Neural cell (in vitro differentiated cells): ENCODE data around the gene PPP1R14B. TPM values are rescaled to one million over a fixed set of nuclear protein-coding genes. Genes with fewer than 3 reads are reported as not detected.
A peak's percentile ranks its signal among the peaks of the same experiment; 100 is the strongest.

Experiments
- H2AFZ ChIP-seq: fragments of 200-600, 300-800 bp; sonication (generic), shearing (Covaris generic); 2 replicates; pipeline ENCODE4 v1.6.0; 2014; ENCODE audit warnings: low read depth, mild to moderate bottlenecking, antibody characterized with exemption, low read length, moderate library complexity
- H3F3A ChIP-seq: fragments of 200-600 bp; shearing (Covaris generic); 2 replicates; pipeline ENCODE4 v1.6.1; 2016; ENCODE audit warnings: mild to moderate bottlenecking, moderate library complexity, mixed read lengths, antibody characterized with exemption, low read length; ENCODE audit not compliant: insufficient read depth, poor library complexity, severe bottlenecking
- H3K27ac ChIP-seq: fragments of 200-600, 300-800 bp; sonication (generic), shearing (Covaris generic); 2 replicates; pipeline ENCODE4 v1.5.1; 2014; ENCODE audit warnings: mild to moderate bottlenecking, low read length, moderate library complexity
- H3K27me3 ChIP-seq: fragments of 300-800, 200-600 bp; sonication (generic), shearing (Covaris generic); 2 replicates; pipeline ENCODE4 v1.6.0; 2014; ENCODE audit warnings: mild to moderate bottlenecking, low read depth, low read length, moderate library complexity; ENCODE audit not compliant: insufficient read depth
- H3K36me3 ChIP-seq: fragments of 300-800, 200-600 bp; sonication (generic), shearing (Covaris generic); 2 replicates; pipeline ENCODE4 v1.5.1; 2014; ENCODE audit warnings: mild to moderate bottlenecking, antibody characterized with exemption, low read length, moderate library complexity; ENCODE audit not compliant: insufficient read depth
- H3K4me2 ChIP-seq: fragments of 300-800, 200-600 bp; sonication (generic), shearing (Covaris generic); 2 replicates; pipeline ENCODE4 v1.6.0; 2014; ENCODE audit warnings: mild to moderate bottlenecking, low read length
- H3K4me3 ChIP-seq: fragments of 300-800, 200-600 bp; sonication (generic), shearing (Covaris generic); 2 replicates; pipeline ENCODE4 v1.5.1; 2014; ENCODE audit warnings: mild to moderate bottlenecking, low read length, moderate library complexity
- H3K79me2 ChIP-seq: fragments of 200-600 bp; shearing (Covaris generic); replicated peaks from 2 replicates; pipeline ENCODE4 v1.6.0; 2014; ENCODE audit warnings: mild to moderate bottlenecking, low read length, moderate library complexity; ENCODE audit not compliant: insufficient read depth
- H3K9ac ChIP-seq: fragments of 300-800, 200-600 bp; sonication (generic), shearing (Covaris generic); 2 replicates; pipeline ENCODE4 v1.6.1; 2016; ENCODE audit warnings: mild to moderate bottlenecking, low read length, mixed read lengths
- H3K9me2 ChIP-seq: fragments of 200-600 bp; shearing (Covaris generic); 2 replicates; pipeline ENCODE4 v1.6.1; 2016; ENCODE audit warnings: mild to moderate bottlenecking, low read length, mixed read lengths; ENCODE audit not compliant: insufficient read depth
- H3K9me3 ChIP-seq: fragments of 200-600, 300-800 bp; sonication (generic), shearing (Covaris generic); 2 replicates; pipeline ENCODE4 v1.6.1; 2016; ENCODE audit warnings: mild to moderate bottlenecking, mixed run types, low read length, moderate library complexity, mixed read lengths
- H4K20me1 ChIP-seq: fragments of 200-600 bp; shearing (Covaris generic); 2 replicates; pipeline ENCODE4 v1.6.1; 2016; ENCODE audit warnings: mild to moderate bottlenecking, mixed run types; ENCODE audit not compliant: insufficient read depth
- CTCF ChIP-seq: fragments of 450-650 bp; IDR thresholded peaks from 2 replicates; pipeline ENCODE4 v1.5.1; 2014; ENCODE audit warnings: antibody characterized with exemption, mild to moderate bottlenecking, moderate library complexity; ENCODE audit not compliant: poor library complexity, severe bottlenecking
- EP300 ChIP-seq: fragments of 450-650 bp; conservative IDR thresholded peaks from 2 replicates; pipeline ENCODE4 v1.6.1; 2014; ENCODE audit warnings: antibody characterized with exemption, mild to moderate bottlenecking, moderate library complexity; ENCODE audit not compliant: poor library complexity, severe bottlenecking
- EZH2 ChIP-seq: fragments of 200-600, 300-800 bp; shearing (Covaris generic), sonication (generic); IDR thresholded peaks from 2 replicates; pipeline ENCODE4 v1.6.1; 2014; ENCODE audit warnings: antibody characterized with exemption, low read length, borderline replicate concordance, mild to moderate bottlenecking; ENCODE audit not compliant: insufficient read depth, poor library complexity, severe bottlenecking
- MXI1 ChIP-seq: fragments of 450-650 bp; conservative IDR thresholded peaks from 2 replicates; pipeline ENCODE4 v1.6.1; 2014; ENCODE audit warnings: antibody characterized with exemption, mild to moderate bottlenecking; ENCODE audit not compliant: poor library complexity, severe bottlenecking
- POLR2AphosphoS5 ChIP-seq: IDR thresholded peaks from 2 replicates; pipeline ENCODE4 v1.6.1; 2012
- RAD21 ChIP-seq: fragments of 450-650 bp; conservative IDR thresholded peaks from 2 replicates; pipeline ENCODE4 v1.6.1; 2014; ENCODE audit warnings: antibody characterized with exemption, mild to moderate bottlenecking, moderate library complexity
- REST ChIP-seq: IDR thresholded peaks from 2 replicates; pipeline ENCODE4 v1.6.1; 2012; ENCODE audit warnings: borderline replicate concordance
- SMC3 ChIP-seq: fragments of 450-650 bp; conservative IDR thresholded peaks from 2 replicates; pipeline ENCODE4 v1.6.1; 2014; ENCODE audit warnings: antibody characterized with exemption, mild to moderate bottlenecking, moderate library complexity; ENCODE audit not compliant: poor library complexity
- TAF1 ChIP-seq: IDR thresholded peaks from 2 replicates; pipeline ENCODE4 v1.6.1; 2012; ENCODE audit warnings: low read depth
- polyA plus RNA-seq: library from polyadenylated mRNA; depleted of rRNA; stranded (reverse); fragments of >200 nt; gene quantifications from 2 replicates; pipeline ENCODE4 v1.2.3, GENCODE V29; 2014

The PPP1R14B gene
- polyA plus RNA-seq, 1 donor from 2014 or later = 400 TPM

GRCh38 chr11:64241491-64242374 is 5.0 kb downstream of the PPP1R14B start (continued):
- TF ChIP-seq SMC3 (no peak), TAF1 (no peak)

- H3K9ac ChIP-seq = peak overlapping the region; percentile 82
Measured at GRCh38 chr11:64241241-64241490, 5.6 kb downstream of the PPP1R14B start.

More at GRCh38 chr11:64241241-64241490, 5.6 kb downstream of the PPP1R14B start:
- no peak overlapping the region for H3K4me2 ChIP-seq
- no peaks in the 10 kb centered on the region for H3K9me2 ChIP-seq
- TF ChIP-seq POLR2AphosphoS5 (peak; percentile 0), RAD21 (no peak), CTCF (no peak), REST (no peak), EZH2 (no peak), EP300 (no peak), MXI1 (peak; percentile 9)
- H2AFZ ChIP-seq = peak overlapping the region; percentile 15
- H3F3A ChIP-seq = no peaks in the 10 kb centered on the region
- no peaks in the 10 kb centered on the region for H3K27me3 ChIP-seq
- H3K79me2 ChIP-seq = peaks cover 12% of the 10 kb centered on the region
- peak overlapping the region; percentile 94 for H3K27ac ChIP-seq
- peak overlapping the region; percentile 97 for H3K4me3 ChIP-seq
- H3K9me3 ChIP-seq = no peaks in the 10 kb centered on the region
- no peaks in the 10 kb centered on the region for H4K20me1 ChIP-seq
- H3K36me3 ChIP-seq = no peaks in the 10 kb centered on the region
